Spleen (tissue), 11 donors: ENCODE data around the gene NRL. TPM values are rescaled to one million over a fixed set of nuclear protein-coding genes. Genes with fewer than 3 reads are reported as not detected.
A peak's percentile ranks its signal among the peaks of the same experiment; 100 is the strongest.

Experiments used
- DNase-seq: peaks from one replicate; pipeline ENCODE4 v3.0.0-alpha.2; 2020
- H3K27ac ChIP-seq, 8 donors: fragments of 200-600 bp; sonication (generic) in 7 of 8; 1 replicate in 4 of 8; 2 replicates in 4 of 8; pipeline versions ENCODE4 v1.5.0 to v1.8.0; 2016 to 2021; ENCODE audit warnings: inconsistent platforms in 4 of 8, mild to moderate bottlenecking in 4 of 8, moderate library complexity in 1 of 8
- H3K27me3 ChIP-seq, 7 donors: fragments of 200-600 bp; sonication (generic) in 6 of 7; replicated peaks in 1 of 7; 1 replicate in 4 of 7; 2 replicates in 3 of 7; pipeline versions ENCODE4 v1.5.0 to v1.8.0; 2016 to 2021; ENCODE audit warnings: inconsistent platforms in 3 of 7, mild to moderate bottlenecking in 1 of 7
- H3K36me3 ChIP-seq, 6 donors: fragments of 200-600 bp; sonication (generic) in 5 of 6; 1 replicate in 4 of 6; 2 replicates in 2 of 6; pipeline versions ENCODE4 v1.5.0 to v1.8.0; 2016 to 2021; ENCODE audit warnings: inconsistent platforms in 2 of 6
- H3K4me1 ChIP-seq, 6 donors: fragments of 200-600 bp; sonication (generic) in 5 of 6; 1 replicate in 3 of 6; 2 replicates in 3 of 6; pipeline versions ENCODE4 v1.5.0 to v1.8.0; 2016 to 2021; ENCODE audit warnings: inconsistent platforms in 3 of 6
- H3K4me3 ChIP-seq, 8 donors: fragments of 200-600 bp; sonication (generic) in 7 of 8; 1 replicate in 4 of 8; 2 replicates in 4 of 8; pipeline versions ENCODE4 v1.5.0 to v1.8.0; 2016 to 2021; ENCODE audit warnings: inconsistent platforms in 4 of 8, mild to moderate bottlenecking in 4 of 8, moderate library complexity in 2 of 8
- H3K9me3 ChIP-seq, 8 donors: fragments of 200-600 bp; sonication (generic) in 7 of 8; 1 replicate in 4 of 8; 2 replicates in 4 of 8; pipeline versions ENCODE4 v1.5.0 to v1.8.0; 2016 to 2021; ENCODE audit warnings: inconsistent platforms in 4 of 8
- CTCF ChIP-seq, 11 experiments: fragments of 200-600 bp in 7 of 11; fragments of 450-650 bp in 4 of 11; sonication (generic) in 4 of 11; IDR thresholded peaks in 8 of 11; conservative IDR thresholded peaks in 3 of 11; 1 replicate in 7 of 11; 2 replicates in 4 of 11; pipeline versions ENCODE4 v1.4.0 to v1.8.0; 2016 to 2021; ENCODE audit warnings: antibody characterized with exemption in 11 of 11, inconsistent platforms in 4 of 11, mild to moderate bottlenecking in 1 of 11
- POLR2A ChIP-seq, 3 donors: fragments of 450-650 bp; IDR thresholded peaks; one replicate each; pipeline ENCODE4 v1.5.1; 2017; ENCODE audit warnings: antibody characterized with exemption in 3 of 3, mild to moderate bottlenecking in 1 of 3
- POLR2AphosphoS5 ChIP-seq, 3 donors: sonication (generic); formaldehyde crosslinking; IDR thresholded peaks; one replicate each; pipeline ENCODE4 v1.5.1; 2017; ENCODE audit warnings: antibody characterized with exemption in 3 of 3
- WGBS, 5 donors: extraction: QIAGEN DNeasy Blood & Tissue Kit in 3 of 5; methylation state at CpG; one replicate each; pipeline versions ENCODE4 v1.1.5 to v1.1.7; 2013 to 2018; 5-methylcytosine and 5-hydroxymethylcytosine counted together
- intact Hi-C: fragments of 100-400 bp; cut with DNase I; formaldehyde crosslinking; loops from one replicate; pipeline ENCODE4 v1.15.0; 2023; ENCODE audit warnings: low total_unique reads
- polyA plus RNA-seq, 3 donors: library from polyadenylated mRNA; stranded (reverse); fragments of 200-250 nt; gene quantifications; one replicate each; pipeline ENCODE4 v1.2.1, GENCODE V29; 2013
- total RNA-seq, 7 donors: library from RNA; depleted of rRNA in 3 of 7; stranded (reverse); fragments of >200 nt in 3 of 7; fragmentation: NEBNext Ultra II Directional in 4 of 7; extraction: Animal tissue kit (Norgen Biotek cat#: 25700) in 4 of 7; gene quantifications; one replicate each; pipeline versions ENCODE4 v1.1.0 to v1.2.1, GENCODE V29; 2016 to 2021
- donor health status: healthy with polysubstance abuse.
- donor health status: DM: no; HTN: no; CAD: no; lungs with moderate emphysema.
- donor health status: DM: no; HTN: no; CAD: no.
- donor health status: Bipolar disorder and iron deficiency.
- donor health status: healthy.
- donor health status: DM: no; HTN: no; CAD: no.
- donor health status: DM: yes; HTN: yes; CAD: no.

The NRL gene
- total and polyA plus RNA-seq, 10 donors, result 2.0 to 7.8 (median 4.0) TPM

- Histone ChIP-seq H3K9me3 (no peaks in the 10 kb centered on the region), H3K4me3 (peak overlapping the region in 7 of 8 donors; percentile 60 to 85 (median 79)), H3K36me3 (peaks cover 3 to 48% (median 42%) of the 10 kb centered on the region in 6 donors), H3K27me3 (no peaks in the 10 kb centered on the region), H3K4me1 (peaks cover 23 to 49% (median 38%) of the 10 kb centered on the region in 6 donors), H3K27ac (peak overlapping the region in 4 of 8 donors; percentile 97 to 99 (median 98))
- 72 to 85% (median 82%) methylated on average over 6 of the region's 6 CpGs for WGBS, 5 donors
- DNase-seq, result peak; percentile 67
- intact Hi-C loops, result no loop called here
- TF ChIP-seq POLR2AphosphoS5 (IDR thresholded peaks at IDR 0.05), result no peak
- no peak for TF ChIP-seq CTCF (IDR thresholded peaks at IDR 0.05 in 8 of 11, conservative IDR thresholded peaks at IDR 0.05 in 3 of 11)
- no peak for TF ChIP-seq POLR2A (IDR thresholded peaks at IDR 0.05)
These were observed 1.5 kb upstream of the NRL start for GRCh38 chr14:24116128-24116814.

- peaks cover 23 to 56% (median 41%) of the 10 kb centered on the region in 6 donors for H3K4me1 ChIP-seq
- peak overlapping the region; percentile 60 to 85 (median 76) for H3K4me3 ChIP-seq
- no peaks in the 10 kb centered on the region for H3K27me3 ChIP-seq
- intact Hi-C loops, result no loop called here
- TF ChIP-seq POLR2AphosphoS5 (IDR thresholded peaks at IDR 0.05) (no peak), POLR2A (IDR thresholded peaks at IDR 0.05) (no peak), CTCF (IDR thresholded peaks at IDR 0.05 in 8 of 11, conservative IDR thresholded peaks at IDR 0.05 in 3 of 11) (no peak)
- peaks cover 3 to 41% (median 35%) of the 10 kb centered on the region in 6 donors for H3K36me3 ChIP-seq
- peak overlapping the region; percentile 97 to 100 (median 98) for H3K27ac ChIP-seq
- H3K9me3 ChIP-seq, result no peaks in the 10 kb centered on the region
- 1 to 7% (median 3%) methylated on average over 14 of the region's 14 CpGs for WGBS, 5 donors
- peak; percentile 87 for DNase-seq
These were observed 826 bp upstream of the NRL start for GRCh38 chr14:24115422-24116127.

- DNase-seq, result peak; percentile 96
- no peak for TF ChIP-seq CTCF (IDR thresholded peaks at IDR 0.05 in 8 of 11, conservative IDR thresholded peaks at IDR 0.05 in 3 of 11)
- peak; percentile 64 to 94 (median 85) for TF ChIP-seq POLR2AphosphoS5 (IDR thresholded peaks at IDR 0.05)
- peak in 1 of 3 donors; percentile 82 for TF ChIP-seq POLR2A (IDR thresholded peaks at IDR 0.05)
- WGBS, 5 donors, result 0% methylated on average over 38 to 42 of the region's 42 CpGs
- peak overlapping the region; percentile 46 to 85 (median 76) for H3K4me3 ChIP-seq
- no peaks in the 10 kb centered on the region for H3K27me3 ChIP-seq
- peaks cover 27 to 68% (median 55%) of the 10 kb centered on the region in 6 donors for H3K4me1 ChIP-seq
- intact Hi-C loops, result no loop called here
- H3K27ac ChIP-seq, result peak overlapping the region; percentile 97 to 100 (median 98)
- H3K36me3 ChIP-seq, result peaks cover 3 to 25% (median 20%) of the 10 kb centered on the region in 6 donors
- no peaks in the 10 kb centered on the region for H3K9me3 ChIP-seq
These were observed 783 bp downstream of the NRL start for GRCh38 chr14:24113801-24114531.
